DLD1 (cell line): ENCODE data around the gene TTLL5.

ENCODE experiments used
- in situ Hi-C: cut with HindIII; loops from 2 replicates; pipeline ENCODE4 v1.10.0; 2017; ENCODE audit warnings: low sequenced_read_pairs

TTLL5 gene

DNA sequence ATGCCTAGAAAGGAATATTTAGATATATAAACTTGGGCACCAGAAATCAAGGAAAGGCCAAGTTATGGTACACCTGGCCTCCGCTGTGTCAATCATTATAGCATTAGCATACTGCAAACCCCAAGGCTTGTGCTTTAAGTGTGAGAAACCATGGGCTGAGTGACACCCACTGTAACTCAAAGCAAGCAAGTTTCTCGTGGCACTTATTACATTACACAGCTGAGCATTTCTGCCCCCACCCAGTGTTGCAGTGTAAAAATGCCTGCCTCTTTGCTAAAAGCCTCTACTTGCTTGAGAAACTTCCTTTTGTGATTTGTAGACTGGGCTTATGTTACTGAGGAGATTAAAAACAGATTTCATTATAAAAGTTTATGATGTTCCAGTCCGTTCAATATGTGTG lies 198.7 kb downstream of the TTLL5 start:
- in situ Hi-C loops: no loop called here

- in situ Hi-C loops: no loop called here
Observed at GRCh38 chr14:75860561-75861160, 199.6 kb downstream of the TTLL5 start.

DNA sequence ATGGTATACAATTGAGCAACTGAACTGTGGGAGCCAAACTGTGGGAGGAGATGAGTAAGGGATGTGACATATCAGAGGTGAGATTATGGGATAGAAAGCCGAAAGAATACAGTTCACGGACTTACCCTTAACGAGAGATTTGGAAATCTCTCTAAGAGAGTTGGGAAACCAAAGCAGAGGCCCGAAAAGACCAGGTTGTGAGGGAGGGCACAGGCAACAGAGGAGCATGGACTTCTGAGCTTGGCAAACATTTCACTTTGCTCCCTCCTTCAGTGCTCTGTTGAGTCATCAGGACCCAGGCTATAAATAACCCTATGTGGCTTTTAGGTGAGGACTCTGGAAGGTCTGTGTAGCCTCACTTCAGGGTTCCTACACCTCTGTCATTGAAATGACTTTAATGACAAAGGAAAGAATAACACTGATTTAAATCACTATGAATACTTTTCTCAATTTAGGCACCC lies 200.1 kb downstream of the TTLL5 start:
- in situ Hi-C loops: no loop called here

GRCh38 chr14:75863221-75863620 lies 202.2 kb downstream of the TTLL5 start:
- in situ Hi-C loops: no loop called here

- in situ Hi-C loops: no loop called here
Observed at GRCh38 chr14:75864352-75864751, 203.3 kb downstream of the TTLL5 start.

GRCh38 chr14:75865531-75865930 lies 204.5 kb downstream of the TTLL5 start:
- in situ Hi-C loops: no loop called here

- in situ Hi-C loops: no loop called here
Observed at GRCh38 chr14:75866970-75867369, 205.9 kb downstream of the TTLL5 start.

DNA sequence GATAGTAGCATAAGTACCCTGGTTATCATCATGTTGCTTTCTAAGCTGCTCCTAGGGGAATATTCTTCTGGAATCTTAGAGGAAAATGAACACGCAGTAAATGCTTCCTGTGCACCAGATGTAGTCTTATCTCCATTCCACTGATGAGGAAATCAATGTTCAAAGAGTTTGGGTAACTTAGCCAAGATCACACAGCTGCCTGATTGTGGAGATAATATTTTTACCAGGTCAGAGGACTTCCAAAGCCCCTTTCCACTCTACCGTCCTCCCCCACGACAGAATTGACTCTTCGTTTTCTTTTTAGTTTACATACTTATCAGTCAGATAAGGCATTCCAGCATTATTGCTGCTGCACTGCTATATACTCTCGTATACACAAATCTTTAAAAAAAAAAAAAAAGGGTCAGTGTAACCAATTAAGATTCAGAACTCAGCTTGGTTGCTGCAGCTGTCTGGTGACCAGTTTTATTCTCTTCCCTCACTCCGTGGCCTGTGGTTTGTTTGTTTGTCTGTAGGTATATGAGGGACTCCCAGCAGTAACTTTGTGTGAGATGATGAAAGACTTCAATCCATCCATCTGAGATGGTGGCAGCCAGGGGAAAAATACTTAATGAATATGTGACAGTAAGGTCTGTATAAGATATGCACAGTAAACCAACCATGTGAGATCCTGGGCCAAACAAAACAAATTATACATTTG lies 210.3 kb downstream of the TTLL5 start:
- in situ Hi-C loops: no loop called here

GRCh38 chr14:75875958-75876357 lies 214.9 kb downstream of the TTLL5 start:
- in situ Hi-C loops: no loop called here

DNA sequence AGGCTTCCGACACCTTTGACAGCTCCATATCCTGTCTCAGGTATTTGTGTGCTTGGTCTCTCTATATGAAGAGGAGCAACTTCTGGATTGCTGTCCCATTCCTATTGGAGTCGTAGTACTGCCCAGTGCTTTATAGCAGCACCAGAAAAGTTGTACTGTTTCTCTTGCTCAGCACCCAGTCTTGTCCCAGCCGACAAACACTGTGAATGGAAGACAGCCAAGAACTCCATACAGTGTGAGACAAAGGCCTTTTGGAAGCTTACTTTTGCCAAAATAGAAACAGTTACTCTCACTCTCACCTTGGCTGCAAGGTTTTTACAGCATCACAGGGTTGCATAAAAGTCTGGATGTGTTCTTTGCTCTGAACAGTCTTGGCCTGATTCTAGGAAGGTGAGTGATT lies 215.5 kb downstream of the TTLL5 start:
- in situ Hi-C loops: no loop called here

- in situ Hi-C loops: no loop called here
Observed at GRCh38 chr14:75877292-75877691, 216.2 kb downstream of the TTLL5 start.

GRCh38 chr14:75877884-75878283 lies 216.8 kb downstream of the TTLL5 start:
- in situ Hi-C loops: no loop called here

- in situ Hi-C loops: no loop called here
Observed at GRCh38 chr14:75879031-75879430, 218.0 kb downstream of the TTLL5 start.

- in situ Hi-C loops: no loop called here
Observed at GRCh38 chr14:75880512-75880911, 219.5 kb downstream of the TTLL5 start.

GRCh38 chr14:75881994-75882393 lies 220.9 kb downstream of the TTLL5 start:
- in situ Hi-C loops: no loop called here

DNA sequence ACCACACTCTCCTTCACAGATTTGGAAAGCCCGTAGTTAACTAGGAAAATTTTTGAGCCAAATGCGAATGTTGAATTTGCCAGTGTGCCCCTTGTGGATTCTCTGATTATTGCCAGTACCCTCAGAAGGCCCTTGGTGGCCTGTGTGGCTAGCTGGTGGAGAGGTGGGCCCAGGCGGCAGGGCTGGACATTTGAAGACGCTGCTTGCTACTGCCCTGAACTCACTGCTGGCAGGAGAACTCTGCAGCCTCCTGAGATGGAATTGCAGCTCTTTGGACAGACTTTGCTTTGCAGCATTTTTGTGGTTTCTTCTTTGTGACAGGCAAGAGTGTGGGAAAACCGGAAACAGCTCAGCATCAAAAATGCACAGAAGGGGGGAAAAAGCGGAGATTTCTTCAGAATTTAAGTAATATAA lies 223.2 kb downstream of the TTLL5 start:
- in situ Hi-C loops: no loop called here

DNA sequence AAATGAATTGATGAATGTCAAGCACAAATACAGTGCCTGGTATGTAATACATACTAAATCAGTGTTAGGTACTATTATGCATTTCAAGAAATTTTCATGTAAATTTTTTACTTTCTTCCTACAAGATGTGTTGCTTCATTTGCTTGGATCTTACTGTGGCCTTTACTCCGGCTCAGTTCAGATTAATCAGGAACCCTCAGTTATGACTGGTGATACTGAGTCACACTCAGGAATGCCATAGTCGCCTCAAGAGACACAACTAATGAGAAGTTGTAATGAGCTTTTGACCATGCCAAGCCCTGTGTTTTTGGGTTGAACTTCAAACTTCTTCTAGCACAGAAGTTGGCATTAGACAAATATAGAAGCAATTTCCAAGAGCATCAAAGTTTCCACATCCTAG lies 224.8 kb downstream of the TTLL5 start:
- in situ Hi-C loops: no loop called here

DNA sequence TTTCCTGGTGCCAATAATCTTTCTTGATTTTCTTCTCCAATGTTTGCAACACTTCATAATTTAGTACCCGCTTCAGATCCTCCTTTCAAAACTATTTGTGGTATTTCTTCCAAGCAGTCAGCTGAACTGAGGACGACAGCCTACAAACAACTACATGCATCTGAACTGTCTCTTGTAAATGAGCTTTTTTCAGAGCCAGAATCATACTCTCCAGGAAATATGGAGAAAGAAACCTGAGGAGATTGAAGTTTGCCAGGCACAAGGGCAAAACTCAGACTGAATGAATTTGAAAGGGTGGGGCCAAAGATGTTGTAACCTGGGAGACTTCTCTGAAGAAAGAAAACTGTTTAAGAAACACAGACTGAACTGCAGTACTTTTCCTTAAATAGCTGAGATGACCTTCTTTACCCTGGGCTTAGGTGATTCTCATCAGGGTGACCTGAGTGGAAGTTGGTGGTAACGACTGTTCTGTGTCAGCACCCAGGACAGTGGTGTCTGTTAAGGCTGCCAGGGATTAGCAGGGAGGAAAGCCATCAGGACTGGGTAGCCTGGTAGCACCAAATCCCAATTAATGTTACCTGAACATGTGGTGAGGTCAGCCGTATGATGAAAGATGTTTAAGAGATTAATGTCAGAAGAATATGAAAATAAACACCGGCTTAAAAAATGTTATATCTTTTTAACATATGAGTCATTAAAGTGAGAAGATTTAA lies 225.7 kb downstream of the TTLL5 start:
- in situ Hi-C loops: no loop called here

- in situ Hi-C loops: no loop called here
Observed at GRCh38 chr14:75888945-75889344, 227.9 kb downstream of the TTLL5 start.

DNA sequence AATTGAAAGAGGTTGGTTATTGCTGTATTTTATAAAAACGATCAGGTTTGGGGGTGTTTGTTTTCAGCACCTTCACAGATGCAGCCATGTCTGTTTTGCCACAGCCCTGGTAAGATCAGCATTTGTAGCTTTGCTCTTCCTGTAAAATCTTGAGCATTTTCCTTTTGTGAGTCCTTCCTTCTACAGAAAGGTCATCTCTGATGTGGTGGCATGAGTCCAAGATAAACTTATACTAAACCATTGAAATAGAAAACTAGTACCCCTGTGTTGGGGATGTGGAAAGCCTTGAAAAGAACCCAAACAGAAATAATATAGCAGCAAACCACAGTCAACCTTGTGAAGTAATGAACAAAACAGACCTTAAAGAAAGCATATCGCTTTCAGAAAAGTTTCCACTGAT lies 235.3 kb downstream of the TTLL5 start:
- in situ Hi-C loops: no loop called here

DNA sequence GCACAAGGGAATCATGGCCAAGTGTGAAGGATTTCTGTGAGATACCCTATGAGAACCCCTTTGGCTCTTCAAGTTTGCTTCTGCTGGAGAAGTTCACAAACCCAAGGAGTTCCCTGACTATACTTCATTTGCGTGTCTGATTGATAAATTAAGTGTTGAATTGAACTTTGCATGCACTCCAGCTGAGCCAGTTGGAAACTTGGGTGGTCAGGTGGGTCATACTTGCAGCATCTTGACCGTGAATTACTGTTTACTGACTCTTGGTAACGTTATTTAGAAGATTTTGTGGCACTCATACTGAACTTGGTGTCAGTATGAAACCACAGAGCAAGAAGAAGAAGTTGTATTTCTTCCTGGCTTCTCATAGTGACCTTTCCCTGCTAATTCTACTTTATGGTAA lies 243.3 kb downstream of the TTLL5 start:
- in situ Hi-C loops: no loop called here
